Activated T-helper 9 cell treated with anti-CD3 and anti-CD28 coated beads, Interleukin-2, amount 50 U/mL, for 16 hours (primary cell): ENCODE measurements around the gene ATOH8.

Experiments used
- DNase-seq: peaks from one replicate; pipeline ENCODE4 v3.0.0-alpha.2; 2020; ENCODE audit warnings: low read depth

The ATOH8 gene

GRCh38 chr2:85754313-85755095 lies 713 bp downstream of the ATOH8 start:
- DNase-seq: no peak

GRCh38 chr2:85755122-85756027 lies 1.6 kb downstream of the ATOH8 start:
- DNase-seq: no peak

GRCh38 chr2:85756195-85756594 lies 2.4 kb downstream of the ATOH8 start:
- DNase-seq: no peak

GRCh38 chr2:85756822-85757435 lies 3.1 kb downstream of the ATOH8 start:
- no peak for DNase-seq

GRCh38 chr2:85757860-85758259 lies 4.1 kb downstream of the ATOH8 start:
- no peak for DNase-seq

GRCh38 chr2:85758361-85759256 lies 4.8 kb downstream of the ATOH8 start:
- no peak for DNase-seq

- no peak for DNase-seq
These were observed 5.4 kb downstream of the ATOH8 start for GRCh38 chr2:85759257-85759613.

- no peak for DNase-seq
These were observed 6.6 kb downstream of the ATOH8 start for GRCh38 chr2:85760371-85760770.

GRCh38 chr2:85760872-85761271 lies 7.1 kb downstream of the ATOH8 start:
- no peak for DNase-seq

- no peak for DNase-seq
These were observed 7.7 kb downstream of the ATOH8 start for GRCh38 chr2:85761512-85761944.

GRCh38 chr2:85761946-85762345 lies 8.2 kb downstream of the ATOH8 start:
- no peak for DNase-seq

- DNase-seq: no peak
These were observed 9.3 kb downstream of the ATOH8 start for GRCh38 chr2:85763132-85763531.

- DNase-seq: no peak
These were observed 10.0 kb downstream of the ATOH8 start for GRCh38 chr2:85763831-85764230.

- no peak for DNase-seq
These were observed 11.4 kb downstream of the ATOH8 start for GRCh38 chr2:85765081-85765731.

- no peak for DNase-seq
These were observed 12.4 kb downstream of the ATOH8 start for GRCh38 chr2:85766229-85766628.

GRCh38 chr2:85767803-85768665 lies 14.2 kb downstream of the ATOH8 start:
- DNase-seq: no peak

GRCh38 chr2:85768713-85769112 lies 14.9 kb downstream of the ATOH8 start:
- no peak for DNase-seq

GRCh38 chr2:85769236-85769982 lies 15.6 kb downstream of the ATOH8 start:
- no peak for DNase-seq

- no peak for DNase-seq
These were observed 16.2 kb downstream of the ATOH8 start for GRCh38 chr2:85769983-85770362.

- no peak for DNase-seq
These were observed 16.6 kb downstream of the ATOH8 start for GRCh38 chr2:85770369-85770768.
